ENCODE data around the gene AAK1.

DNA sequence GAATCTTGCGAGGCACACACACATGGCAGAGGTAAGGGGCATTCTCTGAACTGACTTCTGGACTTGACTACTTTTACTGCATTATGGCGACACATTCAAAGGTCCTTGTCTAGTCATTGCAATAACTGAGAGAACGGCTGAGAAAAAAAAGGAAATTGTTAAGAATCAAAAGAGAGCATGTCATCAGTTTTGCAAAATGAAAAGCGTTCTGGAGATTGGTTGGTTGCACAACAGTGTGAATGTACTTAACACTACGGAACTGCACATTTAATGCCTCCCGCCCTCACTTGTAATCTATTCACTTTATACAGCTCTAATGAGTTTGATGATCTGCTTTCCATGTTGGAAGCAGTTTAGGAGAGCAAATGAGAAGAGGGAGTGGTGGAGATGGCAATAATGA is 137.8 kb downstream of the AAK1 start:
- no peak for TF ChIP-seq POLR2A (IDR thresholded peaks at IDR 0.05)
- TF ChIP-seq, protein P1, sequence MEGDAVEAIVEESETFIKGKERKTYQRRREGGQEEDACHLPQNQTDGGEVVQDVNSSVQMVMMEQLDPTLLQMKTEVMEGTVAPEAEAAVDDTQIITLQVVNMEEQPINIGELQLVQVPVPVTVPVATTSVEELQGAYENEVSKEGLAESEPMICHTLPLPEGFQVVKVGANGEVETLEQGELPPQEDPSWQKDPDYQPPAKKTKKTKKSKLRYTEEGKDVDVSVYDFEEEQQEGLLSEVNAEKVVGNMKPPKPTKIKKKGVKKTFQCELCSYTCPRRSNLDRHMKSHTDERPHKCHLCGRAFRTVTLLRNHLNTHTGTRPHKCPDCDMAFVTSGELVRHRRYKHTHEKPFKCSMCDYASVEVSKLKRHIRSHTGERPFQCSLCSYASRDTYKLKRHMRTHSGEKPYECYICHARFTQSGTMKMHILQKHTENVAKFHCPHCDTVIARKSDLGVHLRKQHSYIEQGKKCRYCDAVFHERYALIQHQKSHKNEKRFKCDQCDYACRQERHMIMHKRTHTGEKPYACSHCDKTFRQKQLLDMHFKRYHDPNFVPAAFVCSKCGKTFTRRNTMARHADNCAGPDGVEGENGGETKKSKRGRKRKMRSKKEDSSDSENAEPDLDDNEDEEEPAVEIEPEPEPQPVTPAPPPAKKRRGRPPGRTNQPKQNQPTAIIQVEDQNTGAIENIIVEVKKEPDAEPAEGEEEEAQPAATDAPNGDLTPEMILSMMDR (IDR thresholded peaks at IDR 0.05) = no peak
- TF ChIP-seq POLR2AphosphoS5 (IDR thresholded peaks at IDR 0.05) = no peak
